Kidney glomerular epithelial cell (primary cell): ENCODE results near the gene AK8.
A peak's percentile ranks its signal among the peaks of the same experiment; 100 is the strongest.

Experiments used
- DNase-seq: peaks from one replicate; lab custom pipeline; 2025; lab: John Stamatoyannopoulos, UW

Gene AK8

GRCh38 chr9:132887181-132888120 is 9.4 kb upstream of the AK8 start:
- no peak for DNase-seq

- no peak for DNase-seq
Observed at GRCh38 chr9:132886334-132886725, 8.2 kb upstream of the AK8 start.

GRCh38 chr9:132885720-132886333 is 7.7 kb upstream of the AK8 start:
- no peak for DNase-seq

GRCh38 chr9:132883349-132884294 is 5.5 kb upstream of the AK8 start:
- no peak for DNase-seq

GRCh38 chr9:132882616-132883015 is 4.5 kb upstream of the AK8 start:
- DNase-seq, result no peak

GRCh38 chr9:132881826-132882225 is 3.7 kb upstream of the AK8 start:
- DNase-seq, result no peak

GRCh38 chr9:132880324-132880661 is 2.2 kb upstream of the AK8 start:
- no peak for DNase-seq

GRCh38 chr9:132879457-132880323 is 1.6 kb upstream of the AK8 start:
- no peak for DNase-seq

GRCh38 chr9:132878695-132879456 is 792 bp upstream of the AK8 start, which contains the start of gene SPACA9:
Gene SPACA9 (plus strand): TSS chr9:132878898. CDS start chr9:132883948, 5,050 bp downstream.
- peak; percentile 8 for DNase-seq

GRCh38 chr9:132877458-132877823 is 643 bp downstream of the AK8 start:
- DNase-seq, result no peak

GRCh38 chr9:132876849-132877248 is 1.2 kb downstream of the AK8 start:
- no peak for DNase-seq

- DNase-seq, result no peak
Observed at GRCh38 chr9:132875159-132875558, 2.9 kb downstream of the AK8 start.

GRCh38 chr9:132873403-132873802 is 4.7 kb downstream of the AK8 start:
- no peak for DNase-seq

GRCh38 chr9:132869266-132869665 is 8.8 kb downstream of the AK8 start:
- no peak for DNase-seq

GRCh38 chr9:132866898-132867297 is 11.2 kb downstream of the AK8 start:
- no peak for DNase-seq

- no peak for DNase-seq
Observed at GRCh38 chr9:132864691-132865090, 13.4 kb downstream of the AK8 start.

GRCh38 chr9:132864277-132864676 is 13.8 kb downstream of the AK8 start:
- no peak for DNase-seq

- no peak for DNase-seq
Observed at GRCh38 chr9:132863096-132863495, 15.0 kb downstream of the AK8 start.

- no peak for DNase-seq
Observed at GRCh38 chr9:132862533-132862932, 15.6 kb downstream of the AK8 start.

GRCh38 chr9:132861666-132862065 is 16.4 kb downstream of the AK8 start:
- DNase-seq, result no peak

GRCh38 chr9:132858751-132859150 is 19.3 kb downstream of the AK8 start:
- DNase-seq, result no peak
